KMS-11 (cell line): ENCODE measurements around the gene THEMIS.

ENCODE experiments used
- H2AFZ ChIP-seq: fragments of 200-600 bp; sonication (generic); 2 replicates; pipeline ENCODE4 v1.6.1; 2016; ENCODE audit warnings: antibody characterized with exemption, mixed run types, low read depth
- H3K27ac ChIP-seq: fragments of 200-600 bp; sonication (generic); 2 replicates; pipeline ENCODE4 v1.6.1; 2016; ENCODE audit warnings: mild to moderate bottlenecking, mixed run types
- H3K27me3 ChIP-seq: fragments of 200-600 bp; sonication (generic); 2 replicates; pipeline ENCODE4 v1.6.1; 2017; ENCODE audit warnings: mild to moderate bottlenecking, low read depth, mixed run types, moderate library complexity; ENCODE audit not compliant: insufficient read depth
- H3K36me3 ChIP-seq: fragments of 200-600 bp; sonication (generic); 2 replicates; pipeline ENCODE4 v1.6.1; 2017; ENCODE audit warnings: mild to moderate bottlenecking, mixed run types; ENCODE audit not compliant: insufficient read depth
- H3K4me1 ChIP-seq: fragments of 200-600 bp; sonication (generic); 2 replicates; pipeline ENCODE4 v1.6.1; 2016; ENCODE audit warnings: mild to moderate bottlenecking, low read depth, mixed run types; ENCODE audit not compliant: poor library complexity, severe bottlenecking
- H3K4me2 ChIP-seq: fragments of 200-600 bp; sonication (generic); 2 replicates; pipeline ENCODE4 v1.7.0; 2016; ENCODE audit warnings: mild to moderate bottlenecking, mixed run types
- H3K4me3 ChIP-seq: fragments of 200-600 bp; sonication (generic); IDR thresholded peaks from 2 replicates; pipeline ENCODE4 v1.6.1; 2017; ENCODE audit warnings: low read depth, low read length, mixed read lengths; ENCODE audit not compliant: insufficient read depth
- H3K79me2 ChIP-seq: fragments of 200-600 bp; sonication (generic); 2 replicates; pipeline ENCODE4 v1.6.1; 2016; ENCODE audit warnings: low read depth, mixed run types; ENCODE audit not compliant: insufficient read depth
- H3K9ac ChIP-seq: fragments of 200-600 bp; sonication (generic); 2 replicates; pipeline ENCODE4 v1.6.1; 2016; ENCODE audit warnings: mild to moderate bottlenecking, mixed run types
- H4K20me1 ChIP-seq: fragments of 200-600 bp; sonication (generic); 2 replicates; pipeline ENCODE4 v1.6.1; 2016; ENCODE audit warnings: mild to moderate bottlenecking, mixed run types; ENCODE audit not compliant: insufficient read depth
- CTCF ChIP-seq: fragments of 200-600 bp; sonication (generic); conservative IDR thresholded peaks from 2 replicates; pipeline ENCODE4 v1.6.1; 2017; ENCODE audit warnings: low read depth, mild to moderate bottlenecking, antibody characterized with exemption, low read length, moderate library complexity, mixed read lengths

The THEMIS gene

GRCh38 chr6:127794405-127794804 lies 106.5 kb downstream of the THEMIS start:
- no peak for TF ChIP-seq CTCF

GRCh38 chr6:127793396-127793795 lies 107.5 kb downstream of the THEMIS start:
- Histone ChIP-seq H3K4me2 (no peak overlapping the region), H2AFZ (no peak overlapping the region), H3K4me3 (no peak overlapping the region), H3K9ac (no peak overlapping the region), H3K27ac (no peak overlapping the region), H3K27me3 (no peaks in the 10 kb centered on the region), H3K4me1 (no peaks in the 10 kb centered on the region), H4K20me1 (no peaks in the 10 kb centered on the region), H3K36me3 (no peaks in the 10 kb centered on the region), H3K79me2 (peaks cover 77% of the 10 kb centered on the region; the same call in 1 of the 2 replicates)
- no peak for TF ChIP-seq CTCF

More at GRCh38 chr6:127794405-127794804, 106.5 kb downstream of the THEMIS start:
- no peaks in the 10 kb centered on the region for H4K20me1 ChIP-seq
- no peaks in the 10 kb centered on the region for H3K4me1 ChIP-seq
- H3K4me2 ChIP-seq = no peak overlapping the region
- no peak overlapping the region for H3K27ac ChIP-seq
- no peak overlapping the region for H3K4me3 ChIP-seq
- no peaks in the 10 kb centered on the region for H3K27me3 ChIP-seq
- H3K36me3 ChIP-seq = no peaks in the 10 kb centered on the region
- H3K79me2 ChIP-seq = peaks cover 67% of the 10 kb centered on the region; the same call in 1 of the 2 replicates
- H3K9ac ChIP-seq = no peak overlapping the region
- no peak overlapping the region for H2AFZ ChIP-seq

GRCh38 chr6:127792616-127793015 lies 108.2 kb downstream of the THEMIS start:
- Histone ChIP-seq H3K27me3 (no peaks in the 10 kb centered on the region), H3K79me2 (peaks cover 79% of the 10 kb centered on the region; the same call in 1 of the 2 replicates), H3K4me1 (no peaks in the 10 kb centered on the region), H3K4me2 (no peak overlapping the region), H3K4me3 (no peak overlapping the region), H2AFZ (no peak overlapping the region), H3K36me3 (no peaks in the 10 kb centered on the region), H3K27ac (no peak overlapping the region), H3K9ac (no peak overlapping the region), H4K20me1 (no peaks in the 10 kb centered on the region)
- TF ChIP-seq CTCF = no peak

GRCh38 chr6:127791779-127792528 lies 108.9 kb downstream of the THEMIS start:
- no peak overlapping the region for H3K4me2 ChIP-seq
- no peak for TF ChIP-seq CTCF
- H3K27me3 ChIP-seq = no peaks in the 10 kb centered on the region
- peaks cover 72% of the 10 kb centered on the region; the same call in 1 of the 2 replicates for H3K79me2 ChIP-seq
- no peak overlapping the region for H3K4me3 ChIP-seq
- no peaks in the 10 kb centered on the region for H3K36me3 ChIP-seq
- no peak overlapping the region for H2AFZ ChIP-seq
- no peak overlapping the region for H3K9ac ChIP-seq
- H3K27ac ChIP-seq = no peak overlapping the region
- no peaks in the 10 kb centered on the region for H3K4me1 ChIP-seq
- H4K20me1 ChIP-seq = no peaks in the 10 kb centered on the region
